Measurements from ENCODE around the gene SRRD. TPM values are rescaled to one million over a fixed set of nuclear protein-coding genes. Genes with fewer than 3 reads are reported as not detected.
"Not testable (repeated sequence)": the region's sequence is repeated elsewhere in the genome, so short reads cannot be mapped to it uniquely, and the experiment has no call there.

The SRRD gene
- total RNA-seq, 1 experiment from 2014 or later: 25.1 TPM

DNA sequence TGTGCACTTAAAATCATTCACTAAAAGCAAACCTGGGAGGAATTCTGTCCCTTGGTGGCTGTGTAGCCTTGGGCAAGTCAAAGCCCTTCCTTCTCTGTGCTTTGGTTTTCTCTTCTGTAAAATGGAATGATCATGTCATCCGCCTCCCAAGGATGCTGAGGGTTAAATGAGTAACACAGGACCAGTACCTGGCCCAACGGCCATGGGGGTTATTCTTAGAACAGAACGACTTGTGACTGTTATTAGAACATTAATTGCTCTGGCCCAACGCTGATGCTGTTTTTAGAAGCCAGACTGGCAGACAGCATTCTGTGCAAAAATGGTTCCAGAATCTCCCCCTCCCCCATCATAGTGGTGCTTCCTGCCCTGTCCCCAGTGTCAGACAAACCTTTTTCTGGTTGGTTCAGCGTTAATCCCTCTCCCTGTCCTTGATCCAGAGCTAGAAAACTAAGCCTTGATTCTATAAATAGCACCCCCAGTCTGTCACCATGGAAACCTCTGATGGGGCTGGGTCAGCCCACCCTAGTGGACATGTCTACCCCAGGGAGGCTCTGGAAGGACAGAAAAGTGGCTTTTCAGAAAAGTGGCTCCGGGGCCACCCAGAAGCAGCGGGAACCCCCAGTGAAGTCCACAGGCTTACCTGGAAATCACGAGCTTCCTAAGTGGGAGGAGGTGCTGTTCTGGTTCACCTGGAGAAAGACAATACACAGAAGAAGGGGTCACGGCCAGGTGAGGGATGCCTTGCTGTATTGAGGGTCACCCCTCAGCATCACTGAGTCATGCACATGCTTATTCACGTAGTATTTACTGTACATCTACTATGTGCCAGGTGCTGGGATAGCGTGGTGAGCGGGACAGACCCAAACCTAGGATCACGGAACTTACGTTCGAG lies 44.1 kb downstream of the SRRD start:
- CTCF ChIA-PET: no interaction called here
- H3K36me3 Mint-ChIP-seq: peaks cover 67% of the 10 kb centered on the region
- TF ChIP-seq ESRRA (CRISPR knock-in tag; IDR thresholded peaks at IDR 0.05; ENCODE audit: borderline replicate concordance) (no peak), TCF7 (CRISPR knock-in tag; IDR thresholded peaks at IDR 0.05; ENCODE audit: low read depth) (no peak), RELA (CRISPR knock-in tag; IDR thresholded peaks at IDR 0.05; ENCODE audit: borderline replicate concordance) (no peak), JUN (CRISPR knock-in tag; IDR thresholded peaks at IDR 0.05) (no peak), CREB1 (CRISPR knock-in tag; IDR thresholded peaks at IDR 0.05) (no peak), NR3C1 (CRISPR knock-in tag; conservative IDR thresholded peaks at IDR 0.05; ENCODE audit: low read depth) (no peak), ZNF317 (CRISPR knock-in tag; IDR thresholded peaks at IDR 0.05; ENCODE audit: borderline replicate concordance, low read depth) (no peak), ZNF671 (CRISPR knock-in tag; IDR thresholded peaks at IDR 0.05) (no peak), TP53 (CRISPR knock-in tag; IDR thresholded peaks at IDR 0.05) (no peak)
- TF ChIP-seq, protein P1, sequence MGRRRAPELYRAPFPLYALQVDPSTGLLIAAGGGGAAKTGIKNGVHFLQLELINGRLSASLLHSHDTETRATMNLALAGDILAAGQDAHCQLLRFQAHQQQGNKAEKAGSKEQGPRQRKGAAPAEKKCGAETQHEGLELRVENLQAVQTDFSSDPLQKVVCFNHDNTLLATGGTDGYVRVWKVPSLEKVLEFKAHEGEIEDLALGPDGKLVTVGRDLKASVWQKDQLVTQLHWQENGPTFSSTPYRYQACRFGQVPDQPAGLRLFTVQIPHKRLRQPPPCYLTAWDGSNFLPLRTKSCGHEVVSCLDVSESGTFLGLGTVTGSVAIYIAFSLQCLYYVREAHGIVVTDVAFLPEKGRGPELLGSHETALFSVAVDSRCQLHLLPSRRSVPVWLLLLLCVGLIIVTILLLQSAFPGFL (CRISPR knock-in tag; IDR thresholded peaks at IDR 0.05; ENCODE audit: borderline replicate concordance): no peak
- TF ChIP-seq, protein P2, sequence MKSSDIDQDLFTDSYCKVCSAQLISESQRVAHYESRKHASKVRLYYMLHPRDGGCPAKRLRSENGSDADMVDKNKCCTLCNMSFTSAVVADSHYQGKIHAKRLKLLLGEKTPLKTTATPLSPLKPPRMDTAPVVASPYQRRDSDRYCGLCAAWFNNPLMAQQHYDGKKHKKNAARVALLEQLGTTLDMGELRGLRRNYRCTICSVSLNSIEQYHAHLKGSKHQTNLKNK (CRISPR knock-in tag; IDR thresholded peaks at IDR 0.05): no peak
- TF ChIP-seq, protein P3, sequence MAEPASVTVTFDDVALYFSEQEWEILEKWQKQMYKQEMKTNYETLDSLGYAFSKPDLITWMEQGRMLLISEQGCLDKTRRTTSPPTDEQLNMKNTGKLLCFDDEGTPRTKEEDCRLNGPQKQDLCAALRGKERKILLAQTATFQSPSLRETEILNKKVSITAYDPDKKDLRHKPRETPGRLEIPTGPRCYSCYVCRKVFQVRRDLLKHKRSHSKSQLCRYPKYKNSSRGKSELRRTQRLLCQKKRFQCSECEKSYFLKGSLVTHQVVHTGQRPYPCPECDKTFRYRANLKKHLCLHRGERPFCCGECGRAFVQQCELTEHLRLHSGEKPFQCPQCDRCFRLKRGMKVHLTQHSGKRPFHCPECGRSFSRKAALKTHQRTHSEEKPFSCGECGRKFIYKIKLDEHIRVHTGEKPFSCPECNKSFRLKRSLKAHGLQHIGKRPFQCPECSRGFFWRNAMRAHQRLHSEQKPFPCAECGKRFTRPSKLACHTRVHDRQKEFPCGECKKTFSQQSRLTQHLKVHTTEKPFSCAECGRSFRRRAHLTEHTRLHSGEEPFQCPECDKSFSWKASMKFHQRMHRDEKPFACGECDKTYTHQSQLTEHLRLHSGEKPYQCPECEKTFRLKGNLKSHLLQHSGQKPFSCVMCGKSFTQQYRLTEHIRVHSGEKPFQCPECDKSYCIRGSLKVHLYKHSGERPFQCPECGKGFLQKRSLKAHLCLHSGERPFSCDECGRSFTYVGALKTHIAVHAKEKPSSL (CRISPR knock-in tag; conservative IDR thresholded peaks at IDR 0.05): no peak
- TF ChIP-seq, protein P4, sequence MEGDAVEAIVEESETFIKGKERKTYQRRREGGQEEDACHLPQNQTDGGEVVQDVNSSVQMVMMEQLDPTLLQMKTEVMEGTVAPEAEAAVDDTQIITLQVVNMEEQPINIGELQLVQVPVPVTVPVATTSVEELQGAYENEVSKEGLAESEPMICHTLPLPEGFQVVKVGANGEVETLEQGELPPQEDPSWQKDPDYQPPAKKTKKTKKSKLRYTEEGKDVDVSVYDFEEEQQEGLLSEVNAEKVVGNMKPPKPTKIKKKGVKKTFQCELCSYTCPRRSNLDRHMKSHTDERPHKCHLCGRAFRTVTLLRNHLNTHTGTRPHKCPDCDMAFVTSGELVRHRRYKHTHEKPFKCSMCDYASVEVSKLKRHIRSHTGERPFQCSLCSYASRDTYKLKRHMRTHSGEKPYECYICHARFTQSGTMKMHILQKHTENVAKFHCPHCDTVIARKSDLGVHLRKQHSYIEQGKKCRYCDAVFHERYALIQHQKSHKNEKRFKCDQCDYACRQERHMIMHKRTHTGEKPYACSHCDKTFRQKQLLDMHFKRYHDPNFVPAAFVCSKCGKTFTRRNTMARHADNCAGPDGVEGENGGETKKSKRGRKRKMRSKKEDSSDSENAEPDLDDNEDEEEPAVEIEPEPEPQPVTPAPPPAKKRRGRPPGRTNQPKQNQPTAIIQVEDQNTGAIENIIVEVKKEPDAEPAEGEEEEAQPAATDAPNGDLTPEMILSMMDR (IDR thresholded peaks at IDR 0.05): no peak
- TF ChIP-seq, protein P5, sequence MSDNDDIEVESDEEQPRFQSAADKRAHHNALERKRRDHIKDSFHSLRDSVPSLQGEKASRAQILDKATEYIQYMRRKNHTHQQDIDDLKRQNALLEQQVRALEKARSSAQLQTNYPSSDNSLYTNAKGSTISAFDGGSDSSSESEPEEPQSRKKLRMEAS (CRISPR knock-in tag; IDR thresholded peaks at IDR 0.05): no peak
- TF ChIP-seq, protein P6, sequence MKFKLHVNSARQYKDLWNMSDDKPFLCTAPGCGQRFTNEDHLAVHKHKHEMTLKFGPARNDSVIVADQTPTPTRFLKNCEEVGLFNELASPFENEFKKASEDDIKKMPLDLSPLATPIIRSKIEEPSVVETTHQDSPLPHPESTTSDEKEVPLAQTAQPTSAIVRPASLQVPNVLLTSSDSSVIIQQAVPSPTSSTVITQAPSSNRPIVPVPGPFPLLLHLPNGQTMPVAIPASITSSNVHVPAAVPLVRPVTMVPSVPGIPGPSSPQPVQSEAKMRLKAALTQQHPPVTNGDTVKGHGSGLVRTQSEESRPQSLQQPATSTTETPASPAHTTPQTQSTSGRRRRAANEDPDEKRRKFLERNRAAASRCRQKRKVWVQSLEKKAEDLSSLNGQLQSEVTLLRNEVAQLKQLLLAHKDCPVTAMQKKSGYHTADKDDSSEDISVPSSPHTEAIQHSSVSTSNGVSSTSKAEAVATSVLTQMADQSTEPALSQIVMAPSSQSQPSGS (CRISPR knock-in tag; IDR thresholded peaks at IDR 0.05; ENCODE audit: borderline replicate concordance, low read depth): no peak
- TF ChIP-seq, protein P7, sequence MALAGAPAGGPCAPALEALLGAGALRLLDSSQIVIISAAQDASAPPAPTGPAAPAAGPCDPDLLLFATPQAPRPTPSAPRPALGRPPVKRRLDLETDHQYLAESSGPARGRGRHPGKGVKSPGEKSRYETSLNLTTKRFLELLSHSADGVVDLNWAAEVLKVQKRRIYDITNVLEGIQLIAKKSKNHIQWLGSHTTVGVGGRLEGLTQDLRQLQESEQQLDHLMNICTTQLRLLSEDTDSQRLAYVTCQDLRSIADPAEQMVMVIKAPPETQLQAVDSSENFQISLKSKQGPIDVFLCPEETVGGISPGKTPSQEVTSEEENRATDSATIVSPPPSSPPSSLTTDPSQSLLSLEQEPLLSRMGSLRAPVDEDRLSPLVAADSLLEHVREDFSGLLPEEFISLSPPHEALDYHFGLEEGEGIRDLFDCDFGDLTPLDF (CRISPR knock-in tag; IDR thresholded peaks at IDR 0.05): no peak
- TF ChIP-seq, protein P8, sequence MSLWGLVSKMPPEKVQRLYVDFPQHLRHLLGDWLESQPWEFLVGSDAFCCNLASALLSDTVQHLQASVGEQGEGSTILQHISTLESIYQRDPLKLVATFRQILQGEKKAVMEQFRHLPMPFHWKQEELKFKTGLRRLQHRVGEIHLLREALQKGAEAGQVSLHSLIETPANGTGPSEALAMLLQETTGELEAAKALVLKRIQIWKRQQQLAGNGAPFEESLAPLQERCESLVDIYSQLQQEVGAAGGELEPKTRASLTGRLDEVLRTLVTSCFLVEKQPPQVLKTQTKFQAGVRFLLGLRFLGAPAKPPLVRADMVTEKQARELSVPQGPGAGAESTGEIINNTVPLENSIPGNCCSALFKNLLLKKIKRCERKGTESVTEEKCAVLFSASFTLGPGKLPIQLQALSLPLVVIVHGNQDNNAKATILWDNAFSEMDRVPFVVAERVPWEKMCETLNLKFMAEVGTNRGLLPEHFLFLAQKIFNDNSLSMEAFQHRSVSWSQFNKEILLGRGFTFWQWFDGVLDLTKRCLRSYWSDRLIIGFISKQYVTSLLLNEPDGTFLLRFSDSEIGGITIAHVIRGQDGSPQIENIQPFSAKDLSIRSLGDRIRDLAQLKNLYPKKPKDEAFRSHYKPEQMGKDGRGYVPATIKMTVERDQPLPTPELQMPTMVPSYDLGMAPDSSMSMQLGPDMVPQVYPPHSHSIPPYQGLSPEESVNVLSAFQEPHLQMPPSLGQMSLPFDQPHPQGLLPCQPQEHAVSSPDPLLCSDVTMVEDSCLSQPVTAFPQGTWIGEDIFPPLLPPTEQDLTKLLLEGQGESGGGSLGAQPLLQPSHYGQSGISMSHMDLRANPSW (CRISPR knock-in tag; conservative IDR thresholded peaks at IDR 0.05; ENCODE audit: low read depth): no peak
- ATAC-seq (no peak), DNase-seq (ENCODE audit: low spot score) (no peak)
- H3K27me3 Mint-ChIP-seq (ENCODE audit: low read depth): no peaks in the 10 kb centered on the region
- POLR2A ChIA-PET: no interaction called here
- H3K9me3 Mint-ChIP-seq: no peaks in the 10 kb centered on the region
- H3K27ac Mint-ChIP-seq: no peak overlapping the region
- H3K4me1 Mint-ChIP-seq: no peaks in the 10 kb centered on the region
- no peak overlapping the region for H3K4me3 Mint-ChIP-seq

DNA sequence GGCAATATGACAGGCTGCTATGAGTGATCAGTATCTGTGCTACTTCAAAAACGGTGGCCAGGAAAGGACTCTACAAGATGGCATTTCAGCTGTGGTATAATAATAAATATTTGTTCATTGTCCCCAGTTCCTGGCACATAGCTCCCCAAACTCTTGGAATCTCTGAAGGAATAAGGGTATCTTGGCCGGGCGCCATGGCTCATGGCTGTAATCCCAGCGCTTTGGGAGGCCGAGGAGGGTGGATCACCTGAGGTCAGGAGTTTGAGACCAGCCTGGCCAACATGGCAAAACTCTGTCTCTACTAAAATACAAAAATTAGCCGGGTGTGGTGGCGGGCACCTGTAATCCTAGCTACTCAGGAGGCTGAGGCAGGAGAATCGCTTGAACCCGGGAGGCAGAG lies 44.8 kb downstream of the SRRD start:
- H3K4me3 Mint-ChIP-seq; H3K27me3 Mint-ChIP-seq (ENCODE audit: low read depth); H3K9me3 Mint-ChIP-seq; H3K4me1 Mint-ChIP-seq; ATAC-seq; H3K27ac Mint-ChIP-seq; CTCF ChIA-PET; DNase-seq (ENCODE audit: low spot score); POLR2A ChIA-PET: not testable (repeated sequence)
- peaks cover 68% of the 10 kb centered on the region for H3K36me3 Mint-ChIP-seq
